ENCODE results near the gene TEAD3. TPM values are rescaled to one million over a fixed set of nuclear protein-coding genes. Genes with fewer than 3 reads are reported as not detected.

The TEAD3 gene
- total and polyA plus RNA-seq, 10 of the 15 experiments (the other 5 are each of a cell fraction or from before 2014, with no cell fraction given), result 0.02 to 0.28 (median 0.18) TPM; not detected in 5

GRCh38 chr6:35483893-35484645 lies 12.8 kb downstream of the TEAD3 start:
- DNase-seq (ENCODE audit: low read depth, low spot score), result no peak

GRCh38 chr6:35483490-35483889 lies 13.4 kb downstream of the TEAD3 start:
- FAIRE-seq, result no peak
- Histone ChIP-seq H3K27ac (ENCODE audit: control insufficient read depth, insufficient read depth) (no peak overlapping the region), H3K4me3 (no peak overlapping the region), H3K79me2 (ENCODE audit: control insufficient read depth, insufficient read depth, low read length) (no peaks in the 10 kb centered on the region), H3K36me3 (ENCODE audit: control insufficient read depth in 2 of 2, insufficient read depth in 2 of 2, low read length in 1 of 2) (no peaks in the 10 kb centered on the region), H3K4me2 (ENCODE audit: control insufficient read depth, insufficient read depth) (no peak overlapping the region), H4K20me1 (ENCODE audit: control insufficient read depth, insufficient read depth) (no peaks in the 10 kb centered on the region), H3K27me3 (replicated peaks in 1 of 2; ENCODE audit: control insufficient read depth in 2 of 2, insufficient read depth in 2 of 2, low read length in 1 of 2) (no peaks in the 10 kb centered on the region; a peak in 2 of 4 replicates), H2AFZ (ENCODE audit: control insufficient read depth, low read depth, low read length) (no peak overlapping the region), H3K4me1 (ENCODE audit: control insufficient read depth, insufficient read depth, low read length) (no peaks in the 10 kb centered on the region), H3K9me3 (replicated peaks; ENCODE audit: control insufficient read depth, insufficient read depth, low read length) (no peaks in the 10 kb centered on the region), H3K9ac (ENCODE audit: control insufficient read depth, insufficient read depth, low read length) (no peak overlapping the region)
- WGBS (ENCODE audit: insufficient coverage, insufficient replicate concordance, low lambda C conversion rate, missing lambda C conversion rate), result 44% methylated on average over 3 of the region's 3 CpGs
- no peak for ATAC-seq
- POLR2A ChIA-PET, result interaction anchor here (0.7 kb wide), 1 partner anchor 14 kb away, joined by 3 read pairs; no protein-coding TSS in a partner anchor
- intact Hi-C loops (cut with micrococcal nuclease; ENCODE audit: unreplicated experiment) (no loop called here), in situ Hi-C loops (cut with MboI) (no loop called here)
- no peak for DNase-seq (ENCODE audit: low read depth, low spot score)
- BruUV-seq (replicated peaks), result no TSS peak
- SMC1A ChIA-PET (ENCODE audit: uncharacterized antibody, unreplicated experiment), result no interaction called here
- TF ChIP-seq TCF3 (IDR thresholded peaks at IDR 0.05; ENCODE audit: borderline replicate concordance, insufficient read depth, low read depth, low read length) (no peak), ZNF207 (IDR thresholded peaks at IDR 0.05; ENCODE audit: borderline replicate concordance) (no peak), SIN3A (IDR thresholded peaks at IDR 0.05; ENCODE audit: low read depth, low read length) (no peak), BMI1 (IDR thresholded peaks at IDR 0.05; ENCODE audit: borderline replicate concordance) (no peak), BCL11A (IDR thresholded peaks at IDR 0.05; ENCODE audit: low read depth, low read length) (no peak), CBFB (IDR thresholded peaks at IDR 0.05; ENCODE audit: low read depth) (no peak), ZNF274 (IDR thresholded peaks at IDR 0.05; ENCODE audit: insufficient read depth, insufficient read length) (no peak), CREM (IDR thresholded peaks at IDR 0.05; ENCODE audit: low read depth) (no peak), USF1 (IDR thresholded peaks at IDR 0.05; ENCODE audit: borderline replicate concordance, extremely low read length, insufficient read depth, low read depth, low read length) (no peak)
- RAD21 ChIA-PET (ENCODE audit: unreplicated experiment), result no interaction called here
- CTCF ChIA-PET, result no interaction called here

More at GRCh38 chr6:35483893-35484645, 12.8 kb downstream of the TEAD3 start:
- no peak overlapping the region for H3K27ac ChIP-seq (ENCODE audit: control insufficient read depth, insufficient read depth)
- H3K4me2 ChIP-seq (ENCODE audit: control insufficient read depth, insufficient read depth), result no peak overlapping the region
- TF ChIP-seq KAT2A (conservative IDR thresholded peaks at IDR 0.05; ENCODE audit: control insufficient read depth, low read depth, low read length) (no peak), SP1 (IDR thresholded peaks at IDR 0.05; ENCODE audit: low read depth, low read length) (no peak)
- ChIA-PET POLR2A (interaction anchor here (0.7 kb wide), 1 partner anchor 14 kb away, joined by 3 read pairs; no protein-coding TSS in a partner anchor), CTCF (no interaction called here), SMC1A (ENCODE audit: uncharacterized antibody, unreplicated experiment) (no interaction called here), RAD21 (ENCODE audit: unreplicated experiment) (no interaction called here)
- WGBS (ENCODE audit: insufficient coverage, insufficient replicate concordance, low lambda C conversion rate, missing lambda C conversion rate), result 48% methylated on average over 12 of the region's 13 CpGs
- H3K9ac ChIP-seq (ENCODE audit: control insufficient read depth, insufficient read depth, low read length), result no peak overlapping the region
- in situ Hi-C loops (cut with MboI), result no loop called here
- H3K9me3 ChIP-seq (replicated peaks; ENCODE audit: control insufficient read depth, insufficient read depth, low read length), result no peaks in the 10 kb centered on the region
- no TSS peak for BruUV-seq (replicated peaks)
- intact Hi-C loops (cut with micrococcal nuclease; ENCODE audit: unreplicated experiment), result no loop called here
- H3K27me3 ChIP-seq (replicated peaks in 1 of 2; ENCODE audit: control insufficient read depth in 2 of 2, insufficient read depth in 2 of 2, low read length in 1 of 2), result no peaks in the 10 kb centered on the region; a peak in 2 of 4 replicates
- no peaks in the 10 kb centered on the region for H4K20me1 ChIP-seq (ENCODE audit: control insufficient read depth, insufficient read depth)
- ATAC-seq (no peak), FAIRE-seq (no peak)
- H3K36me3 ChIP-seq (ENCODE audit: control insufficient read depth in 2 of 2, insufficient read depth in 2 of 2, low read length in 1 of 2), result no peaks in the 10 kb centered on the region
- no peak overlapping the region for H2AFZ ChIP-seq (ENCODE audit: control insufficient read depth, low read depth, low read length)
- H3K4me3 ChIP-seq, result no peak overlapping the region
- H3K4me1 ChIP-seq (ENCODE audit: control insufficient read depth, insufficient read depth, low read length), result no peaks in the 10 kb centered on the region
- no peaks in the 10 kb centered on the region for H3K79me2 ChIP-seq (ENCODE audit: control insufficient read depth, insufficient read depth, low read length)

All from GM12878 (cell line).